GM23248 (cell line): ENCODE data around the gene STMND1. TPM values are rescaled to one million over a fixed set of nuclear protein-coding genes. Genes with fewer than 3 reads are reported as not detected.

Source experiments
- DNase-seq: peaks from one replicate; pipeline ENCODE4 v3.0.0-alpha.2; 2015
- H2AFZ ChIP-seq: fragments of 200-600 bp; sonication (generic); 2 replicates; pipeline ENCODE4 v1.6.1; 2016; ENCODE audit warnings: antibody characterized with exemption
- H3F3A ChIP-seq: fragments of 200-600 bp; sonication (generic); 2 replicates; pipeline ENCODE4 v1.6.1; 2016; ENCODE audit warnings: mild to moderate bottlenecking, antibody characterized with exemption, mixed run types; ENCODE audit not compliant: insufficient read depth
- H3K27ac ChIP-seq: fragments of 200-600 bp; sonication (generic); 2 replicates; pipeline ENCODE4 v1.5.1; 2016; ENCODE audit warnings: mild to moderate bottlenecking
- H3K27me3 ChIP-seq: fragments of 200-600 bp; sonication (generic); replicated peaks from 2 replicates; pipeline ENCODE4 v1.6.1; 2016; ENCODE audit warnings: mild to moderate bottlenecking; ENCODE audit not compliant: insufficient read depth
- H3K36me3 ChIP-seq: fragments of 200-600 bp; sonication (generic); 2 replicates; pipeline ENCODE4 v1.6.1; 2016; ENCODE audit warnings: low read depth, mild to moderate bottlenecking
- H3K4me1 ChIP-seq: fragments of 200-600 bp; sonication (generic); 2 replicates; pipeline ENCODE4 v1.6.1; 2016; ENCODE audit warnings: mild to moderate bottlenecking; ENCODE audit not compliant: insufficient read depth
- H3K4me2 ChIP-seq: fragments of 200-600 bp; sonication (generic); one replicate; pipeline ENCODE4 v1.6.1; 2016; ENCODE audit warnings: mild to moderate bottlenecking; ENCODE audit not compliant: unreplicated experiment
- H3K4me3 ChIP-seq: fragments of 200-600 bp; sonication (generic); 2 replicates; pipeline ENCODE4 v1.5.1; 2016; ENCODE audit warnings: mild to moderate bottlenecking
- H3K79me2 ChIP-seq: fragments of 200-600 bp; sonication (generic); 2 replicates; pipeline ENCODE4 v1.6.1; 2016; ENCODE audit warnings: mild to moderate bottlenecking; ENCODE audit not compliant: insufficient read depth
- H3K9ac ChIP-seq: fragments of 200-600 bp; sonication (generic); 2 replicates; pipeline ENCODE4 v1.6.1; 2016; ENCODE audit warnings: mild to moderate bottlenecking
- H3K9me2 ChIP-seq: fragments of 200-600 bp; sonication (generic); 2 replicates; pipeline ENCODE4 v1.6.1; 2016; ENCODE audit warnings: mixed run types, mild to moderate bottlenecking, moderate library complexity; ENCODE audit not compliant: insufficient read depth
- H3K9me3 ChIP-seq: fragments of 200-600 bp; sonication (generic); one replicate; pipeline ENCODE4 v1.6.1; 2017; ENCODE audit warnings: low read depth
- H4K20me1 ChIP-seq: fragments of 200-600 bp; sonication (generic); 2 replicates; pipeline ENCODE4 v1.6.0; 2016; ENCODE audit not compliant: insufficient read depth
- EZH2 ChIP-seq: fragments of 200-600 bp; sonication (generic); IDR thresholded peaks from 2 replicates; pipeline ENCODE4 v1.6.1; 2018; ENCODE audit warnings: antibody characterized with exemption, mild to moderate bottlenecking; ENCODE audit not compliant: insufficient read depth, poor library complexity, severe bottlenecking
- EZH2phosphoT487 ChIP-seq: fragments of 200-600 bp; sonication (generic); IDR thresholded peaks from 2 replicates; pipeline ENCODE4 v1.6.1; 2018; ENCODE audit warnings: antibody characterized with exemption, moderate library complexity, mild to moderate bottlenecking, low read depth; ENCODE audit not compliant: insufficient read depth
- WGBS, 2 experiments: methylation state at CpG; one replicate each; pipeline ENCODE4 v1.1.6; 2015 to 2017; ENCODE audit warnings: low lambda C conversion rate in 2 of 2, low coverage in 1 of 2; ENCODE audit errors: missing lambda C conversion rate in 2 of 2; 5-methylcytosine and 5-hydroxymethylcytosine counted together
- in situ Hi-C: fragments of 300-500 bp; cut with MboI; formaldehyde crosslinking; loops from 2 replicates; pipeline ENCODE4 v1.15.0; 2020
- polyA plus RNA-seq: library from polyadenylated mRNA; unstranded; fragments of >200 nt; fragmentation: Nextera tagmentation; extraction: Ambion mirVana; gene quantifications from 2 replicates; pipeline ENCODE4 v1.2.1, GENCODE V29; 2016
- total RNA-seq: library from RNA; depleted of rRNA; stranded (reverse); fragments of >200 nt; shearing (Covaris generic); gene quantifications from 2 replicates; pipeline ENCODE4 v1.2.3, GENCODE V29; 2014

The STMND1 gene
- total and polyA plus RNA-seq, 2 experiments from 2014 or later = not detected

DNA sequence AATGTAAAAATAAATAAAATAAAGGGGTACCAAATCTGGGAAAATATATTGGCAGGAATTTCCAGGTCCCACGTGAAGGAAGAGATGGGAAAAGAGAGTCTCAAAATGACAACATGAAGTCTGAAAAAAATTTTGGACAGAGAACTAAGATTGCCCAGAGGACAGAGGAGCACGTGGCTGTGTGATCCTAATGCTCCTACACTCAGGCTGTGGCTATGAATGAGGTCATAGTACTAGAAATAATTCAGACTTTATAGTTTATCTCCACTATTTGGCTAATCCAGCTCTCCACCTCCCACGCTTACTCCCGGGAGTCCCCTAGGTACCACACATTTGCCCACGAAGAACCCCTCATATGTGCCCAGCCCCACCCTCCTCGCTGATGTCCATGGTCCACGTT is 42.8 kb upstream of the STMND1 start:
- Histone ChIP-seq H3K36me3 (no peaks in the 10 kb centered on the region), H3K4me3 (no peak overlapping the region), H3K27me3 (no peaks in the 10 kb centered on the region), H3F3A (no peaks in the 10 kb centered on the region), H3K9ac (no peak overlapping the region), H3K4me1 (peaks cover 6% of the 10 kb centered on the region; the same call in 1 of the 2 replicates), H3K27ac (no peak overlapping the region), H3K79me2 (no peaks in the 10 kb centered on the region), H2AFZ (no peak overlapping the region), H3K9me2 (0 out of 2 replicates have a peak, but pooled peaks cover 3% of the 10 kb centered on the region), H3K9me3 (no peaks in the 10 kb centered on the region), H3K4me2 (no peak overlapping the region), H4K20me1 (no peaks in the 10 kb centered on the region)
- in situ Hi-C loops = no loop called here
- no peak for DNase-seq
- no peak for TF ChIP-seq EZH2phosphoT487
- no peak for TF ChIP-seq EZH2
- 81% methylated on average over 7 of the region's 7 CpGs for WGBS, 2 experiments

DNA sequence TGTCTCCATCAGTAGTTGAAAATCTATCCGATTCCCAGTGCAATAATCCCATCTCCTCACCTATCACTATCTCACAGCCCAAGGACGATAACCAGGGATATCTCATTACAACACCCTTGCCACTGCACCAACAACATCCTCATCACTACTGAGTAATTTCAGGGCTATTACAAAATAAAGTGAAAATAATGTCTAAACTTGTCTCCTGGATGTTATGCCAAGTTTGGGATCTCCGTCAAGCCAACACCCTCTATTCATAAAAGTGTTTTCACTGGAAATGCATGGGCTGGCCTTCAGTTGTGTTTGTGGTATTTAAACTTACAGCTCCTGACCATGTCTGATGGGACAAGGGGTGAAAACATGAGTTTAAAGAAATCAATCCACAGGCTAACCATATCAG is 42.0 kb upstream of the STMND1 start:
- 0 out of 2 replicates have a peak, but pooled peaks cover 3% of the 10 kb centered on the region for H3K9me2 ChIP-seq
- no peaks in the 10 kb centered on the region for H3K79me2 ChIP-seq
- no peaks in the 10 kb centered on the region for H4K20me1 ChIP-seq
- no peaks in the 10 kb centered on the region for H3K36me3 ChIP-seq
- no peak overlapping the region for H3K4me3 ChIP-seq
- H3K4me1 ChIP-seq = peaks cover 9% of the 10 kb centered on the region; the same call in 1 of the 2 replicates
- no peaks in the 10 kb centered on the region for H3K27me3 ChIP-seq
- no peaks in the 10 kb centered on the region for H3F3A ChIP-seq
- no peak for TF ChIP-seq EZH2
- no peak for TF ChIP-seq EZH2phosphoT487
- H2AFZ ChIP-seq = no peak overlapping the region
- no peak overlapping the region for H3K4me2 ChIP-seq
- 59 to 63% methylated on average over 3 of the region's 3 CpGs for WGBS, 2 experiments
- no peak overlapping the region for H3K27ac ChIP-seq
- H3K9me3 ChIP-seq = no peaks in the 10 kb centered on the region
- in situ Hi-C loops = no loop called here
- H3K9ac ChIP-seq = no peak overlapping the region
- no peak for DNase-seq

DNA sequence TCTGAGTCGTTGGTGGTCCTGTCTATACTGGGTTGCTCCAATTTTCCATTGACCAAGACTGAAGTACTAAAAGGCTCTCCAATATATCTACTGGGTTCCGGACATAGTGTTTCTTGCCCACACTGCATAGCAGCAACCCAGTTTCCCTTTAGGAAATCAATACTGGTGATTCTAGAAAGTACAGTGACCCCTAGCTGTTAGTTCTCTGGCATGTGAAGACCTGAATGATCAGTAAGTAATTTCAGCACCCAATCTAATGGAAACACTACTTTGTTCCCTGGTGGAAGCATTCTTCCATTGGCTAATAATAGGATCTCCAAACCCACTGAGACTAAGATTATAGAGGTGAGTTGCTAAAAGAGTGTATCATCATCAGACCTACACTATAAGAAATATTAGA is 40.8 kb upstream of the STMND1 start:
- WGBS, 2 experiments = 69 to 70% methylated on average over 2 of the region's 2 CpGs
- Histone ChIP-seq H3F3A (no peaks in the 10 kb centered on the region), H2AFZ (no peak overlapping the region), H3K4me3 (no peak overlapping the region), H3K9me3 (no peaks in the 10 kb centered on the region), H4K20me1 (no peaks in the 10 kb centered on the region), H3K9ac (no peak overlapping the region), H3K36me3 (no peaks in the 10 kb centered on the region), H3K27me3 (no peaks in the 10 kb centered on the region), H3K4me1 (peaks cover 13% of the 10 kb centered on the region; the same call in 1 of the 2 replicates), H3K9me2 (0 out of 2 replicates have a peak, but pooled peaks cover 3% of the 10 kb centered on the region), H3K79me2 (no peaks in the 10 kb centered on the region), H3K4me2 (no peak overlapping the region), H3K27ac (no peak overlapping the region)
- no peak for DNase-seq
- no peak for TF ChIP-seq EZH2
- no peak for TF ChIP-seq EZH2phosphoT487
- in situ Hi-C loops = no loop called here

DNA sequence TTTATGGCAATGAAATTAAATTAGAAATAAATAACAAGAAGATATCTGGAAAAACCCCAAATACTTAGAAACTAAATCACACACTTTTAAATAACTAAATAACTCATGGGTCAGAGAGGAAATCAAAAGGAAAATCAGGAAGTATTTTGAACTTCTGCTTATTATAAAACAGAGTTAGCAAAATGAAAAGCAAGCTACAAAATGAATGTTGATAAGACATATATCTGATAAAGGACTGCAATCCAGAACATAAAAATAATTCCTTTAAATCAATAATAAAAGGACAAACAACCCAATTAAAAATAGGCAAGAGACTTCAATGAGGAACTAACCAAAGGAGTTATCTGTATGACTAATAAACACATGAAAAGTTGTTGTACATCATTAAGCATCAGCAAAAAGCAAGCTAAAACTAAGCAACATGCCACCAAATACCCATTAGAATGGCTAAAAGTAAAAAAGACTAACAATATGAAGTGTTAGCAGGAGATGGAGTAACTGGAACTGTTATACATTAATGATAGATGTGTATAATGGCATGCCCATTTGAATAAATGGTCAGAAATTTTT is 38.9 kb upstream of the STMND1 start:
- 0 out of 2 replicates have a peak, but pooled peaks cover 6% of the 10 kb centered on the region for H3K4me1 ChIP-seq
- no peak overlapping the region for H3K4me3 ChIP-seq
- no peak for DNase-seq
- no peaks in the 10 kb centered on the region for H4K20me1 ChIP-seq
- H3K9me3 ChIP-seq = no peaks in the 10 kb centered on the region
- H3K36me3 ChIP-seq = no peaks in the 10 kb centered on the region
- 0 out of 2 replicates have a peak, but pooled peaks cover 3% of the 10 kb centered on the region for H3K9me2 ChIP-seq
- in situ Hi-C loops = no loop called here
- H3K79me2 ChIP-seq = no peaks in the 10 kb centered on the region
- no peaks in the 10 kb centered on the region for H3K27me3 ChIP-seq
- no peak overlapping the region for H3K27ac ChIP-seq
- H3K9ac ChIP-seq = no peak overlapping the region
- no peak for TF ChIP-seq EZH2phosphoT487
- no peak for TF ChIP-seq EZH2
- no peaks in the 10 kb centered on the region for H3F3A ChIP-seq
- no peak overlapping the region for H3K4me2 ChIP-seq
- H2AFZ ChIP-seq = no peak overlapping the region

DNA sequence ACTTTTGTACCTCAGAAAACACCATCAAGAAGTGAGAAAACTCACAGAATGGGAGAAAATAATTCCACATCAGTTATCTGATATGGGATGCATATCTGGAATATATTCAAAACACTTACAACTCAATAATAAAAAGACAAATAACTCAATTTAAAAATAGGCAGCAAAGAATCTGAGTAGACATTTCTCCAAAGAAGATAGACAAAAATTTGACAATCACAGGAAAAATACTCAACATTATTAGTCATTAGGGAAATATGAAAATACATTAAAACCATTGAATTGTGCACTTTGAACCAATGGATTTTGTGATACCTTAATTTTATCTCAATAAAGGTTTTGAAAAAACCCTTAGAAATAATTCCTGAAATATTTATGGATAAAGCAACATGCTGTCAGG is 36.9 kb upstream of the STMND1 start:
- H3K9me3 ChIP-seq = no peaks in the 10 kb centered on the region
- no peak overlapping the region for H3K27ac ChIP-seq
- H3K9ac ChIP-seq = no peak overlapping the region
- 0 out of 2 replicates have a peak, but pooled peaks cover 3% of the 10 kb centered on the region for H3K9me2 ChIP-seq
- H2AFZ ChIP-seq = no peak overlapping the region
- no peaks in the 10 kb centered on the region for H4K20me1 ChIP-seq
- no peaks in the 10 kb centered on the region for H3K79me2 ChIP-seq
- TF ChIP-seq EZH2 = no peak
- TF ChIP-seq EZH2phosphoT487 = no peak
- H3F3A ChIP-seq = no peaks in the 10 kb centered on the region
- in situ Hi-C loops = no loop called here
- no peak overlapping the region for H3K4me3 ChIP-seq
- no peak overlapping the region for H3K4me2 ChIP-seq
- H3K27me3 ChIP-seq = no peaks in the 10 kb centered on the region
- H3K36me3 ChIP-seq = no peaks in the 10 kb centered on the region
- DNase-seq = no peak
- 0 out of 2 replicates have a peak, but pooled peaks cover 6% of the 10 kb centered on the region for H3K4me1 ChIP-seq
